K562 (cell line): ENCODE data around the gene GABRR3.

Source experiments
- BRF1 ChIP-seq: IDR thresholded peaks from 3 replicates; pipeline ENCODE4 v1.6.1; 2011; ENCODE audit warnings: borderline replicate concordance, mild to moderate bottlenecking; ENCODE audit not compliant: insufficient read length; ENCODE audit errors: extremely low read depth
- CBX3 ChIP-seq, 2 experiments: IDR thresholded peaks; 1 replicate in 1 of 2; 2 replicates in 1 of 2; pipeline ENCODE4 v1.6.1; 2012; ENCODE audit warnings: inconsistent platforms in 2 of 2, low read length in 2 of 2, borderline replicate concordance in 1 of 2, control low read depth in 1 of 2
- CHD7 ChIP-seq: fragments of 200-600 bp; sonication (generic); IDR thresholded peaks from one replicate; pipeline ENCODE4 v1.6.1; 2012; ENCODE audit warnings: mild to moderate bottlenecking, low read depth, low read length, inconsistent platforms
- ELF1 ChIP-seq: fragments of 200-800 bp; sonication (Bioruptor generic); IDR thresholded peaks from 2 replicates; pipeline ENCODE4 v1.6.1; 2016; ENCODE audit warnings: missing genetic modification characterization, missing compliant biosample characterization
- ILF3 ChIP-seq: fragments of 450-650 bp; IDR thresholded peaks from 2 replicates; pipeline ENCODE4 v1.6.1; 2018; ENCODE audit warnings: antibody characterized with exemption, mild to moderate bottlenecking, moderate library complexity, borderline replicate concordance
- JUND ChIP-seq, 2 experiments: IDR thresholded peaks; 2 replicates in 1 of 2; 3 replicates in 1 of 2; pipeline ENCODE4 v1.6.1; 2011; ENCODE audit warnings: borderline replicate concordance in 2 of 2, low read depth in 2 of 2, low read length in 2 of 2, improper control_type of control experiment in 1 of 2, missing biosample characterization in 1 of 2, missing genetic modification characterization in 1 of 2, missing genetic modification reagents in 1 of 2
- NONO ChIP-seq, 2 experiments: fragments of 200-400 bp in 1 of 2; fragments of 450-650 bp in 1 of 2; formaldehyde crosslinking in 1 of 2; IDR thresholded peaks; 2 replicates each; pipeline ENCODE4 v1.6.1; 2017; ENCODE audit warnings: low read depth in 2 of 2, mild to moderate bottlenecking in 2 of 2, moderate library complexity in 2 of 2, low read length in 1 of 2
- ZNF263 ChIP-seq: sonication (generic); formaldehyde crosslinking; IDR thresholded peaks from 2 replicates; pipeline ENCODE4 v1.8.0; 2022; ENCODE audit warnings: mild to moderate bottlenecking, missing genetic modification reagents, borderline replicate concordance
- TF ChIP-seq, protein P1 (sequence below), 2 experiments: fragments of 450-650 bp in 1 of 2; sonication (generic) in 1 of 2; formaldehyde crosslinking in 1 of 2; IDR thresholded peaks in 1 of 2; conservative IDR thresholded peaks in 1 of 2; 2 replicates each; pipeline versions ENCODE4 v1.6.1 to v1.8.1; 2016 to 2023; ENCODE audit warnings: mild to moderate bottlenecking in 2 of 2, moderate library complexity in 2 of 2, inconsistent platforms in 1 of 2, missing genetic modification reagents in 1 of 2

- TF ChIP-seq ELF1 (tag) (no peak), CBX3 (IDR thresholded peaks at IDR 0.05; ENCODE audit: borderline replicate concordance in 1 of 2, low read length in 2 of 2) (no peak), BRF1 (no peak), NONO (IDR thresholded peaks at IDR 0.05; ENCODE audit: low read depth in 2 of 2, low read length in 1 of 2) (no peak), JUND (IDR thresholded peaks at IDR 0.05; ENCODE audit: borderline replicate concordance, low read depth, low read length) (no peak), JUND (tag; IDR thresholded peaks at IDR 0.05; ENCODE audit: borderline replicate concordance, low read depth, low read length) (no peak), CHD7 (no peak), ZNF263 (CRISPR knock-in tag) (no peak), ILF3 (no peak)
- TF ChIP-seq, protein P1, sequence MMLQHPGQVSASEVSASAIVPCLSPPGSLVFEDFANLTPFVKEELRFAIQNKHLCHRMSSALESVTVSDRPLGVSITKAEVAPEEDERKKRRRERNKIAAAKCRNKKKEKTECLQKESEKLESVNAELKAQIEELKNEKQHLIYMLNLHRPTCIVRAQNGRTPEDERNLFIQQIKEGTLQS (IDR thresholded peaks at IDR 0.05), result no peak
- TF ChIP-seq, protein P1 (CRISPR knock-in tag; conservative IDR thresholded peaks at IDR 0.05), result no peak
Observed at GRCh38 chr3:98034486-98034885, 629 bp downstream of the GABRR3 start.
